GM21529 (cell line): ENCODE results near the gene ATIC.

Experiments
- ATAC-seq: cut with Tn5 transposase; IDR thresholded peaks from one replicate; pipeline ENCODE4 v1.9.1; 2021; ENCODE audit not compliant: unreplicated experiment

ATIC gene

GRCh38 chr2:215396595-215397313, 84.9 kb downstream of the ATIC start:
- no peak for ATAC-seq

- ATAC-seq = no peak
These were observed 85.9 kb downstream of the ATIC start for GRCh38 chr2:215397632-215398341.

- ATAC-seq = no peak
These were observed 87.3 kb downstream of the ATIC start for GRCh38 chr2:215399067-215399716.
